GM19372 (cell line): ENCODE results near the gene MYMX.

Experiments used
- ATAC-seq: cut with Tn5 transposase; IDR thresholded peaks from one replicate; pipeline ENCODE4 v1.9.1; 2021; ENCODE audit warnings: mild to moderate bottlenecking, low read depth, moderate library complexity; ENCODE audit not compliant: unreplicated experiment

MYMX gene

GRCh38 chr6:44219053-44219814, 2.5 kb downstream of the MYMX start:
- ATAC-seq: peak; percentile 46

DNA sequence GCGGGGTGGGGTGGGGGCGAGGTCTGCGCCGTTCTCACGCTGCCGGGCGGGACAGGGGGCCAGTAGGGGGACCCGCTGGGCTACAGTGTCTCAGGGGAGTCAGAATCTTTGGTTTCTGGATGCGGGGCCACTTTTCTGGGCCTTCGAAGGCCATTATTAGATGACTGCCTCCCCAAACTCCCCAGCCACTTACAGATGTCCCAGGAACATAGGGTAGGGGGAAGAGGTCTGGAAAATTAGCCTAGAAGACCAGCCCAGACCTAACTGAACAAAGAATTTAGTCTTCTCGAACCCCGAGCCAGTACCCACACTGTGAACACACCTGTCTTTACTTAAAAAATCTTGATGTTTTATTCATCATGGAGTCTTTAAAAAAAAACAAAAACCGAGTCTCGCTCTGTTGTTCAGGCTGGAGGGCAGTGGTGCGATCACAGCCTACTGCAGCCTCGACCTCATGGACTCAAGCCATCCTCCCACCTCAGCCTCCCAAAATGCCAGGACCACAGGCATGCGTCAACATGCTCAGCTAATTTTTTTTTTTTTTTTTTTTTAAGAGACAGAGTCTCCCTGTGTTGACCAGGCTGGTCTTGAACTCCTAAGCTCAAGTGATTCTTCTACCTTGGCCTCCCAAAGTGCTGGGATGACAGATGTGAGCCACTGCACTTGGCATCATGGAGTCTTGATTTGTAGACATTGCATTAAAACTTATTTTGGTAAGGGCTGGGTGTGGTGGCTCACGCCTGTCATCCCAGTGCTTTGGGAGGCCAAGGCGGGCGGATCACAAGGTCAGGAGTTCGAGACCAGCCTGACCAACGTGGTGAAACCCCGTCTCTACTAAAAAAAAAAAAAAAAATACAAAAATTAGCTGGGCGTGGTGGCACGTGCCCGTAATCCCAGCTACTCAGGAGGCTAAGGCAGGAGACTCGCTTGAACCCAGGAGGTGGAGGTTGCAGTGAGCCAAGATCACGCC, 3.4 kb downstream of the MYMX start:
- ATAC-seq: no peak

GRCh38 chr6:44220913-44221290, 4.2 kb downstream of the MYMX start:
- no peak for ATAC-seq

GRCh38 chr6:44221291-44221960, 4.7 kb downstream of the MYMX start:
- ATAC-seq: peak; percentile 46

DNA sequence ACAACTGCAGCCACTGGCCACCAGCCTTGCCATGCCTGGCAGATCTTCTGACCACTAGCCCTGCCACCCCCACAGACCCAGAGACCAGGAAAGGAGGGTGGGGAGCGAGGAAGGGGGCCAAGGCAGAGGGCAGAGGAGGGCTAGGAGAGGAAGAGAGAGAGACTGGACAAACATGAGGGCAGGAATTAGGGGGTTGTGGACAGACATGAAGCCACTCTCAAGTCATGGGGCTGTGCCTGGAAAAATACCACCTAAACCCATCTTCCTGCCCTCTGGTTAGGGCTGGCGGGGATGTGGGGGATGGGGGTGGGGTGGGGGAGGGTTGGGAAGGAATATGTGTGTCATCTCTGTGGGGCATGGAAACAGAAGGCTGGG, 5.2 kb downstream of the MYMX start:
- ATAC-seq: no peak

GRCh38 chr6:44222486-44223318, 6.0 kb downstream of the MYMX start:
- ATAC-seq: no peak

- no peak for ATAC-seq
Observed at GRCh38 chr6:44223319-44224028, 6.7 kb downstream of the MYMX start, which contains the start of gene SLC29A1. SLC29A1 (plus strand) TSS chr6:44223595; CDS start chr6:44227314, 3,719 bp downstream.

GRCh38 chr6:44224029-44224964, 7.6 kb downstream of the MYMX start:
- no peak for ATAC-seq

DNA sequence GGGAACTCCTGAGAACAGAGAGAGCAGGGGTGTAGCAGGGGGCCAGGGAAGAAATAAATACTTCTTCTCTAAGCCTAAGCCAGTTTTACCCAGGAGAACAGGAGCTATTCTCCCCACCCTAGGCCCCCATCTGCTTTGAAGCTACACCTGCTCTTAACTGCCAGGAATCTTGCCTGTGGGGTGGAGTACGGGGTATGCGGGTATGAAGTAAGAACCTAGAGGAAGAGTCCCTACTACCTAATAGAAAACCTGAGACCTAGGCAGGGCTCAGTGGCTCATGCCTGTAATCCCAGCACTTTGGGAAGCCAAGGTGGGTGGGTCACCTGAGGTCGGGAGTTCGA, 8.2 kb downstream of the MYMX start:
- no peak for ATAC-seq

- ATAC-seq: no peak
Observed at GRCh38 chr6:44225579-44226325, 9.0 kb downstream of the MYMX start.

GRCh38 chr6:44226368-44227147, 9.8 kb downstream of the MYMX start:
- ATAC-seq: no peak

DNA sequence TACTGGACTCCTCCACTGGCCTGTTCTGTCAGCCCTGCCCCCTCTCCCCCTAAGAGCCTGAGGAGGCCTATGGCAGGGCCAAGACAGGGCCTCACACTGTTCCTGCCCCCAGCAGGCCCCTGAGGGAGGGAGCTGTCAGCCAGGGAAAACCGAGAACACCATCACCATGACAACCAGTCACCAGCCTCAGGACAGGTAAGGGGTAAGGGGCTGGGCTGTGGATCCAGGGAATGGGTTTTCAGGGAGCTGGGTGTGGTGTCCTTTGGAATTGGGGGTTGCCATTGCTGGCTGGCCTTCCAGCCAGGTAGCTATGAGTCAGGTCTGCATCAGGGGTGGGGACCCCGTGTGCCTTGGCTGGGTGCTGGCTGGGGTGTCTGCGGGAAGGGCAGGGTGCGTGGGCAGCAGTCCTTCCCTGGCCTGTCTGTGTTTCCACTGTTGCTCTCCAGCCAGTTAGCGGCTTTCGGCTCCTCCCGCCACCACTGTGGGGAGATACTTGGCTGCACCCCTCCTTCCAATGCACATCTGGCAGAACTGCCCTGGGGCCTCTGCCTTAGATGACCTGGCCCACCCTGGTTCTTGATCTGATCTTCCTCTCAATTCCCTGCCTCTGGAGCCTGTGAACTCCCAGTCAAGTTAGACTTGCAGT, 10.5 kb downstream of the MYMX start:
- no peak for ATAC-seq

- no peak for ATAC-seq
Observed at GRCh38 chr6:44228031-44228430, 11.3 kb downstream of the MYMX start.

- no peak for ATAC-seq
Observed at GRCh38 chr6:44228433-44228832, 11.7 kb downstream of the MYMX start.

DNA sequence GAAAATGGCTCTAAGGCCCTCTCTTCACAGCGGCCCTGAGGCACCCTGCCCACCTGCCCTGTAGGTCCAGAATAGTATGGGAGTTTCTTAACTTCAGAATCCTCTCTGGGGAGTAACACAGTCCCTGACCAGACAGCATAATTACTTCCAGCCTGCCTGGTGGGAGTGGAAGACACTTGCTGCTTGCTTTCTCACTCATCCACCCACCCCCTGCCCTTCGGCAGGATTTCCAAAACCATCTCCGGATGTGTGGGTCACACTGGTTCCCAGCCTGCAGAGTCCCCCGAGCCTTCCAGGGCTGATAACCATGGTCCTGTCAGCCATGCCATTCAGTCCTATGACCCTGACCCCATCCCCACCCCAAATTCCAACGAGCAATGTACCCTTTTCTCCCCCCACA, 12.1 kb downstream of the MYMX start:
- ATAC-seq: no peak

DNA sequence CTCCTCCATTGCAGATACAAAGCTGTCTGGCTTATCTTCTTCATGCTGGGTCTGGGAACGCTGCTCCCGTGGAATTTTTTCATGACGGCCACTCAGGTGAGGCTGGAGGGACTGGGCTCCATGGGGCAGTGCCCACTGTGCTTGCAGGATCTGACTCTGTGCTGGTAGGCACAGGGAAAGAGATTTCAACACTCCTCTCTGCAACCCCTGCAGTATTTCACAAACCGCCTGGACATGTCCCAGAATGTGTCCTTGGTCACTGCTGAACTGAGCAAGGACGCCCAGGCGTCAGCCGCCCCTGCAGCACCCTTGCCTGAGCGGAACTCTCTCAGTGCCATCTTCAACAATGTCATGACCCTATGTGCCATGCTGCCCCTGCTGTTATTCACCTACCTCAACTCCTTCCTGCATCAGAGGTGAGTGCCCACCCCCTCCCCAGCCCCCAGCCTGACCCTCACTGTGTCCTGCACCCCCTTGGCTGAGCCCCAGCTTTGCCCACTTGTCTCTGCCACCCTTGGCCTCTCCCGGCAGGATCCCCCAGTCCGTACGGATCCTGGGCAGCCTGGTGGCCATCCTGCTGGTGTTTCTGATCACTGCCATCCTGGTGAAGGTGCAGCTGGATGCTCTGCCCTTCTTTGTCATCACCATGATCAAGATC, 12.8 kb downstream of the MYMX start:
- no peak for ATAC-seq
